ENCODE data around the gene FCMR.

FCMR gene

DNA sequence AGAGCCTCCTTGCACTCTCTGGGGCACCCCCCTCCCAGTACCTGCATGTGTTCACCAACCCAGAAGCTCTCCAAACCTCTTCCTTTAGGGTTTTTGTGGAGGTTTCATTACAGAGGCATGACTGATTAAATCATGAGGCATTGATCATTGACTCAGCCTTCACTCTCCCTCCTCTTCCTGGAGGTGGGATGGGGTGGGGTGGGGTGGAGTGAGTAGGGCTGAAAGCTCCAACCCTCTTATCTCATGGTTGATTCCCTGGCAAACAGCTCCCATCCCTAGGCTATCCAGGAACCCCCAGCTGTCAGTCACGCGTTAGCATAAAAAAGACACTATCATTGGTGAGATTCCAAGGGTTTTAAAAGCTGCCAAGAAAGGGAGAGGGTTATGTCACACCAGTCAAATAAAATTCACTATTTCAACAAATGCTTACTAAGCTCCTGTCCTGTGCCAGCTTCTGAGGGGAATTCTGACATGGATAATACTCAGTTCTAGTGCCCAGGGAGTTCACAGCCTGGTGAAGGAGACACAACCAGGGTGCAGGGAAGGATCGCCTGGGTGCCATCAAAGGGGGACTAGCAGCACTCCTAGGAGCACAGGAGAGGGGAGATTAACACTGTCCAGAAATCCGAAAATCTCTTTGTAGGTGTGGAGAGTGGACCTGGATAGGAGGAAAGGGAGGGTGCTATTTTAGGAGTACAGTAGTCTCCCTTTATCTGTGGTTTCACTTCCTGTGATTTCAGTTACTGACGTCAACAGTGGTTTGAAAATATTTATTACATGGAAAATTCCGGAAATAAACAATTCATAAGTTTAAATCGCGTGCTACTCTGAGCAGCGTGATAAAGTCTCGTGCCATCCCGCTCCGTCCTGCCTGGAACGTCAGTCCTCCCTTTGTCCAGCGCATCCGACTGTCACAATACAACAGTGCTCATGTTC is 31.3 kb downstream of the FCMR start:
- H3K9me3 ChIP-seq (ENCODE audit: insufficient read depth, low read depth, low read length) = no peaks in the 10 kb centered on the region
- H3F3A ChIP-seq (ENCODE audit: low read depth) = no peaks in the 10 kb centered on the region
- no peaks in the 10 kb centered on the region for H3K79me2 ChIP-seq (ENCODE audit: insufficient read depth, low read length)
- no peaks in the 10 kb centered on the region for H4K20me1 ChIP-seq (ENCODE audit: insufficient read depth, low read length, poor library complexity, severe bottlenecking)
- H3K4me2 ChIP-seq (ENCODE audit: low read depth, low read length, poor library complexity, severe bottlenecking) = no peak overlapping the region
- peaks cover 4% of the 10 kb centered on the region for H3K27me3 ChIP-seq (ENCODE audit: insufficient read depth, low read length, poor library complexity, severe bottlenecking)
- no peaks in the 10 kb centered on the region for H3K36me3 ChIP-seq (ENCODE audit: insufficient read depth, low read length)
- no peaks in the 10 kb centered on the region for H3K4me1 ChIP-seq (ENCODE audit: insufficient read depth, low read length, poor library complexity, severe bottlenecking)
- H3K4me3 ChIP-seq (ENCODE audit: low read length, poor library complexity, severe bottlenecking) = no peak overlapping the region
- TF ChIP-seq EZH2phosphoT487 (IDR thresholded peaks at IDR 0.05; ENCODE audit: borderline replicate concordance) = no peak
- TF ChIP-seq, protein P1, sequence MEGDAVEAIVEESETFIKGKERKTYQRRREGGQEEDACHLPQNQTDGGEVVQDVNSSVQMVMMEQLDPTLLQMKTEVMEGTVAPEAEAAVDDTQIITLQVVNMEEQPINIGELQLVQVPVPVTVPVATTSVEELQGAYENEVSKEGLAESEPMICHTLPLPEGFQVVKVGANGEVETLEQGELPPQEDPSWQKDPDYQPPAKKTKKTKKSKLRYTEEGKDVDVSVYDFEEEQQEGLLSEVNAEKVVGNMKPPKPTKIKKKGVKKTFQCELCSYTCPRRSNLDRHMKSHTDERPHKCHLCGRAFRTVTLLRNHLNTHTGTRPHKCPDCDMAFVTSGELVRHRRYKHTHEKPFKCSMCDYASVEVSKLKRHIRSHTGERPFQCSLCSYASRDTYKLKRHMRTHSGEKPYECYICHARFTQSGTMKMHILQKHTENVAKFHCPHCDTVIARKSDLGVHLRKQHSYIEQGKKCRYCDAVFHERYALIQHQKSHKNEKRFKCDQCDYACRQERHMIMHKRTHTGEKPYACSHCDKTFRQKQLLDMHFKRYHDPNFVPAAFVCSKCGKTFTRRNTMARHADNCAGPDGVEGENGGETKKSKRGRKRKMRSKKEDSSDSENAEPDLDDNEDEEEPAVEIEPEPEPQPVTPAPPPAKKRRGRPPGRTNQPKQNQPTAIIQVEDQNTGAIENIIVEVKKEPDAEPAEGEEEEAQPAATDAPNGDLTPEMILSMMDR (conservative IDR thresholded peaks at IDR 0.05; ENCODE audit: low read length) = no peak
- H3K9me2 ChIP-seq (replicated peaks; ENCODE audit: low read depth, low read length) = no peaks in the 10 kb centered on the region
- H3K9ac ChIP-seq (ENCODE audit: low read depth, low read length, poor library complexity, severe bottlenecking) = no peak overlapping the region
- no peak overlapping the region for H2AFZ ChIP-seq (ENCODE audit: low read length)

DNA sequence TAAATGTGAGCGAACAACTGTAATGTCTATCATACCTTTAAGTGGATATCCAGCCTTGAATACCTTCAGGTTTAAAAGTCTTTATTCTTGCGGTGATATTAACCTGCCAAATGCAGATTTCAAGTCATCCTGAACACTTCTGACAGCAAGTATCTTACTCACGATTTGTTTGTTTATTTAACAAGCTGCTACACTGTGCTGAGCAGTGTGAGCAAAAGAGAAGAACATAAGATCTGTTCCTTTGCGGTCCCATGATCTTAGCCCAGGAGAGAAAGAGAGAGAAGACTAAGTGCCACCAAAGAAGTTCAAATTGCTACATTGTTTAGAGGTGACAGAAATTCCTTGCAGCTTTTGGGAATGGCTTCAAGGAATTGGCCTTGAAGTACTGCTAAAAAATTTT is 34.0 kb downstream of the FCMR start:
- no peaks in the 10 kb centered on the region for H3F3A ChIP-seq (ENCODE audit: low read depth)
- H4K20me1 ChIP-seq (ENCODE audit: insufficient read depth, low read length, poor library complexity, severe bottlenecking) = no peaks in the 10 kb centered on the region
- no peaks in the 10 kb centered on the region for H3K9me2 ChIP-seq (replicated peaks; ENCODE audit: low read depth, low read length)
- no peaks in the 10 kb centered on the region for H3K36me3 ChIP-seq (ENCODE audit: insufficient read depth, low read length)
- H3K4me3 ChIP-seq (ENCODE audit: low read length, poor library complexity, severe bottlenecking) = no peak overlapping the region
- H3K9ac ChIP-seq (ENCODE audit: low read depth, low read length, poor library complexity, severe bottlenecking) = no peak overlapping the region
- no peaks in the 10 kb centered on the region for H3K4me1 ChIP-seq (ENCODE audit: insufficient read depth, low read length, poor library complexity, severe bottlenecking)
- H3K27me3 ChIP-seq (ENCODE audit: insufficient read depth, low read length, poor library complexity, severe bottlenecking) = peaks cover 8% of the 10 kb centered on the region
- no peak overlapping the region for H2AFZ ChIP-seq (ENCODE audit: low read length)
- H3K9me3 ChIP-seq (ENCODE audit: insufficient read depth, low read depth, low read length) = no peaks in the 10 kb centered on the region
- H3K4me2 ChIP-seq (ENCODE audit: low read depth, low read length, poor library complexity, severe bottlenecking) = no peak overlapping the region
- no peaks in the 10 kb centered on the region for H3K79me2 ChIP-seq (ENCODE audit: insufficient read depth, low read length)
- TF ChIP-seq, protein P1 (conservative IDR thresholded peaks at IDR 0.05; ENCODE audit: low read length) = no peak
- TF ChIP-seq EZH2phosphoT487 (IDR thresholded peaks at IDR 0.05; ENCODE audit: borderline replicate concordance) = no peak

DNA sequence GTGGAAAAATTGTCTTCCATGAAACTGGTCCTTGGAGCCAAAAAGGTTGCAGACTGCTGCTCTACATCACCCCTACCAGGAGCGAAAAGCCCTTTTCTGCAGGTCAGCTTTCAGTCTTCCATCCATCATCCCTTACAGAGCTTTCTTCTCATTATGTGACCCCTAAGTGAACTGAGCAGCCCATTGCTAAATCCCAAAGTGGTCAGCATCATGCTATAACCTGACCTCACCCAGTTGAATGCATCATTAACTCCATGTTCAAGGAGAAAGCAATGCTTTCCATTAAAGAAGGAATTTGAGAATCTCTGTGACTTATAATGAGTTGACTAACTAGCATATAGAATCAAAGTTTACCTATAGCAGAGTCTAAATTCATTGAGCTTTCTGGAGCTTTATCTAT is 34.9 kb downstream of the FCMR start:
- H3K79me2 ChIP-seq (ENCODE audit: insufficient read depth, low read length) = no peaks in the 10 kb centered on the region
- no peaks in the 10 kb centered on the region for H3K36me3 ChIP-seq (ENCODE audit: insufficient read depth, low read length)
- H3K9ac ChIP-seq (ENCODE audit: low read depth, low read length, poor library complexity, severe bottlenecking) = no peak overlapping the region
- no peak overlapping the region for H3K4me3 ChIP-seq (ENCODE audit: low read length, poor library complexity, severe bottlenecking)
- H3K9me3 ChIP-seq (ENCODE audit: insufficient read depth, low read depth, low read length) = no peaks in the 10 kb centered on the region
- no peak overlapping the region for H2AFZ ChIP-seq (ENCODE audit: low read length)
- no peaks in the 10 kb centered on the region for H3K9me2 ChIP-seq (replicated peaks; ENCODE audit: low read depth, low read length)
- H4K20me1 ChIP-seq (ENCODE audit: insufficient read depth, low read length, poor library complexity, severe bottlenecking) = no peaks in the 10 kb centered on the region
- no peak overlapping the region for H3K4me2 ChIP-seq (ENCODE audit: low read depth, low read length, poor library complexity, severe bottlenecking)
- TF ChIP-seq, protein P1 (conservative IDR thresholded peaks at IDR 0.05; ENCODE audit: low read length) = no peak
- TF ChIP-seq EZH2phosphoT487 (IDR thresholded peaks at IDR 0.05; ENCODE audit: borderline replicate concordance) = no peak
- H3K27me3 ChIP-seq (ENCODE audit: insufficient read depth, low read length, poor library complexity, severe bottlenecking) = peaks cover 8% of the 10 kb centered on the region
- no peaks in the 10 kb centered on the region for H3K4me1 ChIP-seq (ENCODE audit: insufficient read depth, low read length, poor library complexity, severe bottlenecking)
- H3F3A ChIP-seq (ENCODE audit: low read depth) = no peaks in the 10 kb centered on the region

Data from Loucy (cell line).